ENCODE measurements around the gene PCGF5.
"Not testable (repeated sequence)": the region's sequence is repeated elsewhere in the genome, so short reads cannot be mapped to it uniquely, and the experiment has no call there.

The PCGF5 gene

DNA sequence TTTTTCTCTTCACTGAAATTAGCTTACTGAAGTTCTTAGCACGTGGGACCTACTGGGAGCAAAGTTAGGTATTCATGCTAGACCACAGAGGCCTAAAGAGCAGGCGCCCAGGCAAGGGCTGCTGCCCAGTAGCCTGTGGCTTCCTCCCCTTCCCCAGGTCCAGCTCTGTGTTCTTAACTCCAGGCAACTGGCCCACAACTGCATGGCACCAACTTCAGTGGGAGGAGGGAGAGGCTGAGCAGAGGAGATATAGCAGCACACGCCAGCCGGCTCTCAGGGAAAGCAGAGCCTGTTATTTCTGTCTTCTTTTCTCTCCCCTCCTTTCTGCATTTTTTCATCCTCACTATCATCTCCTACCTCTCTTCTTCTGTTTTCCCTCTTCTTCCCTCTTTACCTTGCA, 67.4 kb downstream of the PCGF5 start:
- no peak for DNase-seq

DNA sequence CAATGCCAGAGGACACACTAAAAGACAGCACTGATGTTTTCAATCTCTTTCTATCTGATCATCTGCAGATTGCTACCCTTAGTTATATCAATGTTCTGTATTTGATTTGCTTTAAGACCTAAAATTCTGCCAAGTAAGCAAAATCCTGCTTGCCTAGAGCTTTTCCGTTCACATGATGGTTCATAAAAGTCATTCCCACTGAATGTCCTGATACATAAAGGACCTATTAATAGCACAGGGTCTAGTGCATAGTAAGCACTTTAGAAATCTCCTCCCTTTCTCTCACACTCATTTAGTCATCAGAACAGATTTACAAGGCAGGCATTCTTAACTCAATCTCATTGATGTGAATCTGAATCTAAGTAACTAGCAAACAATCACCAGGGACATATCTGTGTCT, 68.8 kb downstream of the PCGF5 start:
- DNase-seq = no peak

- no peak for DNase-seq
Observed at GRCh38 chr10:91290607-91291006, 70.1 kb downstream of the PCGF5 start.

DNA sequence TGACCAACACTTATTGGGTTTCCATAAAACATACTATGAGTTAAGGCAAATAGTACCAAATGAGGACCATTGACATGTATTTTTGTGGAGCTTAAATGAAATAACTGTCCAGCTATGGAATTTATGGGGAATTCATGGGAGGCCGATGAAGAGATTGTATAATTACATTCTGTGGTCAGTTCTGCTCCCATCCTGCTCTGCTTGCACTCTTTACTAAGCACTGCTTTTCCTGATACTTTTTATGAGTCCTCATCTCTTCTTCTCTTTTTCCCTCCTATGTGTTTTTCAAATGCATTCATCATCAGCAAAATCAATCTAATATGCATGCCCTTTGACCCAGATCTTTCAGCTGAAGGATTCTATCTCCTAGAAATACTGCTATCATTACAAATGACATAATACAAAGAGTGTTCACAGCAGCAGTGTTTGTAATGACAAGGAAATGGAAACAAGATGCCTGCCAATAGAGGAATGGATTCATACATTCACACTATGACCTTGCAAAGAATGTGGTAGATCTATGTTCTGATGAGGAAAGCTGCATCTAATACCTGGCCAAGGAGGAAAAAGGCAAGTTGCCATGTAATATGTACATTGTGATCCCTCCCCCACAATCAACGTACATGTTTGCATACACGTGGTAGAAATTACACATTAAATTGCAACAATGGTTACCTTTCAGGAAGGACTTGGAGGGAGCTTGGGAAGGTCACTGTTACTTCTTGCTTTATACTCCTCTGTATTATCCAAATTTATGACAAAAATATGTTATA, 73.9 kb downstream of the PCGF5 start:
- no peak for DNase-seq

GRCh38 chr10:91295346-91295745, 74.9 kb downstream of the PCGF5 start:
- DNase-seq = no peak

DNA sequence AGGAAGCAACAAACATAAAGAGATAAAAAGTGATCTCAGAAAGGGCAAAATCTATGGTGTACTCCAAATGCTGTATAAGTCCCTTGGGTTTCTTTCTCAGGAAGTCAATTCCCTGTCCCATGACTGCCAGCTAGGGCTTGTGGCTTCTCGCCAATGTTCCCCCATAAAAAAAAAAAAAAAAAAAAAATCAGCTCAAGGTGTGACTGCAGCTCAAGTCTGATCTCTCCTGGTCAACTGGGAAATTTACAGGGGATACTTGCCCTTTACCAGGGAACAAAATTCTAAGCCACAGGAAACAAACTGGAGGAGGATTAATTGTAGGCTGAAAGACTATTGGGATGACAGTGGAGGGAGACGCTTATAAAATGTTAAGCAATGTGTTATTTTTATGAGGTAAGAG, 76.0 kb downstream of the PCGF5 start:
- DNase-seq = no peak

DNA sequence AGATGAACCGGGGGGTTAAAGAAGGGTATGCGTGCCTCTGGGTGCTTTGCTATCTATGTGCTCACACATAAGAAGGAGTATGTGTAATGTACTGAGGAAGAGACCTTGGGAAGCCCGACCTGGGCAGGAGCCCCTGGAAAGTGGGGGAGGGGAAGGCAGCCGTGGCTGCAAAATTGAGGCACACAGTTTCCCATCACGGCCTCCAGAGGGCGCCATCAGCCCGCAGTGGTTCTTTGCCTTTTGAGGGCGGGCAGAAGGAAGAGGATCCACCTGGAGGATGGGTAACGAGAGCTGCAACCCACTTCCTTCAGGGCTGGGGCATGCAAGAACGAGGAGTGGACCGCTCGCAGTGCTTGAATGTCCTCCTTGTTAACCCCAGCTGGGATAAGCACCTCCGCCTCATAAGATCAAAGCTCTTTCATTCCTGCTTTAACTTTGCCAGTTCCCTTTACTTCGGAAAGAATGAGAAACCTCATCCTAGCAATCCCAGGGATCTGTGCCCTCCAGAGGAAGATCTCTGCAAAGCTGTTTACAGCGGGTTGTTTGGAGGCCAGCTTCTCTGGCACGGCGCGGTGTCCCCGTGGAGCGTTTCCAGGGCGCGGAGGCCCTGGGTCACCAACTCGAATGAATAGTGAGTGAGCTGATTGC, 77.9 kb downstream of the PCGF5 start:
- DNase-seq = peak; percentile 55

GRCh38 chr10:91299999-91300575, 79.6 kb downstream of the PCGF5 start:
- DNase-seq = no peak

GRCh38 chr10:91302946-91303345, 82.5 kb downstream of the PCGF5 start:
- not testable (repeated sequence) for DNase-seq

DNA sequence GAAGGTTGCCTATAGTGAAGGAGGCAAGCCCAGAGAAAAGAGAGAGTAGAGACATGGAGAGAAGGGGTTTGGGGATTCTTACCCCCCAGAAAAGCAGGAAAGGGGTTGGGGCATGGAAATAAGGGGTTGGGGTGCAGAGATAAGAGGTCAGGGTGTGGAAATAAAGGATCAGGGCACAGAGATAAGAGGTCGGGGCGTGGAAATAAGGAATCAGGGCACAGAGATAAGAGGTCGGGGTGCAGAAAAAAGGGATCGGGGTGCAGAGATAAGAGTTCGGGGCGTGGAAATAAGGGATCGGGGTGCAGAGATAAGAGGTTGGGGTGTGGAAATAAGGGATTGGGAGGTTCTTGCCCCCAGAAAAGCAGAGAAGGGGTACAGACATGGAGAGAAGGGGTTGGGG, 85.5 kb downstream of the PCGF5 start:
- DNase-seq = not testable (repeated sequence)

GRCh38 chr10:91307489-91307888, 87.0 kb downstream of the PCGF5 start:
- no peak for DNase-seq

DNA sequence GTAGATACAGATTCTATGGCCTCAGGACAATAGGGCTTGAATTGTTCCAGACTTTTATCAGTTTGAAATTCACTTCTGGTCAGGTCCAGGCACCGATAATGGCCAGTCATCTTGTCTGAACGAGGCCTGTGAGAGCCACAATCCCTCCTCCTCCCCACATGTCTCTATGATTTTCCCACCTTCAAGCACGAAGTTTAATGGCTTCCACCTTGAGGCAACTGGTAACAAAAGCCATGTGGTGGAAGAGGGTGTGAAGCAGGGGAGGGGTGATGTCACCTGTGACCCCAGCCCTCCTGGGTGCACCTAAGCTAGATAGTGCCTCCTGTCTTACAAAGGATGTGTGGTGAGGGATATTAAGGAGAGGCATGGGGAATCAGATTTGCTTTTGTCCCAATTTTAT, 89.2 kb downstream of the PCGF5 start:
- no peak for DNase-seq

GRCh38 chr10:91311601-91312381, 91.3 kb downstream of the PCGF5 start:
- DNase-seq = no peak

GRCh38 chr10:91312382-91312733, 91.9 kb downstream of the PCGF5 start:
- no peak for DNase-seq

- no peak for DNase-seq
Observed at GRCh38 chr10:91313796-91314485, 93.5 kb downstream of the PCGF5 start.

- no peak for DNase-seq
Observed at GRCh38 chr10:91316486-91316885, 96.0 kb downstream of the PCGF5 start.

- no peak for DNase-seq
Observed at GRCh38 chr10:91317541-91317940, 97.1 kb downstream of the PCGF5 start.

DNA sequence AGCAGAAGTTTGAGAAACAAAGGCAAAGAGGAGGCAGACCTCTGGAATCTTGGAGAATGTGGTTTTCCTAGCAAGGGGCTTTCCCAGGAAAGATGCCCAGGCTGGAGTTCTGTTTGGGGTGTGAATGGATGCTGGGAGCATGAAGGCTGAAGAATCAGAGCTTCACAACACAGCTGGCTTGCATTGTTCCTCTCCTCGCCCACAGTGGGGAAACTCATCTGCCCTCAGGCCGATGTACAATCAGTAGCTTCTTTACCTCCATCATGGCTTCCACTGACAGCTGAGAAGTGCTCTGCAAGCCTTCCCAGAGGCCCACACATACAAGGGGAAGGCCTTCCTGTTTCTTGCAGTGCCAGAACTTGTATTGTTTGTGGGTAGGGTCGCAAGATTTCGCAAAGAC, 98.9 kb downstream of the PCGF5 start:
- no peak for DNase-seq

- DNase-seq = not testable (repeated sequence)
Observed at GRCh38 chr10:91323293-91323905, 102.9 kb downstream of the PCGF5 start.

DNA sequence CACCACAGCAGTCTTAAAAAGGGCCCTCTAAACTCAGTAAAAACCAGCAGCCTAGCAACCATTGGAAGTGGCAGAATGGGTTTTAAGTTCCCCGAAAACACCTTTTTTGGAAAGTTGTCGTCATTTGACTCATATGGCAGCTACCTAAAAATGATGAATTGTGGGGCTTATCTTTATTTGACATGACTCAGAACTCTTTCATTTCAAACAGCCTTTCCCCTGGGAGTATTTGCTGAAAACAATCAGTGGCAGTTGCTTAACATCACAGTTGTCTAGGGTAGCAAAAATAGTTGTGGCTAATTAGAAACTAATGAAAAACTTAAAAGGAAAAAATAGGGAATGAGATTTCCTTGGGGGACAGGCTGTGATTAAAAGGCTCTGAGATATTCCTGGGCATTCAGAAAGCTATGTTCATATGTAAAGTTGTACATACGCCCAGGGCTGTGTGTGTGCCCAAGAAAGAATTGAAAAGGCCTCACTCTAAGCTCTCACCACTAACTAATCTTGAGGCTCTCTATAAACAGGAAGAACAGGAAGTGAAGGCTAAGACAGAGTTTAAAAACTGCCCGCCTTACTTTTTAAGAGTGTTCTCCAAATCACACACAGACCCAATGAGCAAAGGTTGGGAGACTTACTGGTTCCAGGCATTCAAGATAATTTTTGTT, 108.0 kb downstream of the PCGF5 start:
- DNase-seq = no peak
